Central memory CD8-positive, alpha-beta T cell (primary cell): ENCODE data around the gene PHC2.

Experiments
- ATAC-seq: fragments of 150-1000 bp; cut with Tn5 transposase; replicated peaks from 2 replicates; pipeline ENCODE4 v1.10.0; 2022; ENCODE audit warnings: mild to moderate bottlenecking, moderate FRiP score, moderate number of reproducible peaks; ENCODE audit not compliant: poor library complexity, severe bottlenecking; ENCODE audit errors: extremely low read depth
- DNase-seq, 2 donors: peaks; one replicate each; pipeline ENCODE4 v3.0.0; 2021; ENCODE audit warnings: low spot score in 2 of 2
- H3K27ac Mint-ChIP-seq: one replicate; pipeline ENCODE4 v1.8.0; 2022; ENCODE audit warnings: low read depth, mild to moderate bottlenecking, moderate library complexity, mixed read lengths
- H3K27me3 Mint-ChIP-seq: one replicate; pipeline ENCODE4 v1.8.0; 2022; ENCODE audit warnings: mixed read lengths
- H3K36me3 Mint-ChIP-seq: one replicate; pipeline ENCODE4 v1.8.0; 2022; ENCODE audit warnings: mild to moderate bottlenecking, moderate library complexity, mixed read lengths; ENCODE audit not compliant: insufficient read depth
- H3K4me1 Mint-ChIP-seq: one replicate; pipeline ENCODE4 v1.8.0; 2022; ENCODE audit warnings: mixed read lengths
- H3K4me3 Mint-ChIP-seq: one replicate; pipeline ENCODE4 v1.8.0; 2022; ENCODE audit warnings: mild to moderate bottlenecking, moderate library complexity, mixed read lengths
- H3K9me3 Mint-ChIP-seq: one replicate; pipeline ENCODE4 v1.8.0; 2022; ENCODE audit warnings: mixed read lengths

Gene PHC2

GRCh38 chr1:33306653-33307493 is 124.0 kb downstream of the PHC2 start:
- DNase-seq (no peak), ATAC-seq (no peak)
- Mint-ChIP-seq H3K9me3 (no peaks in the 10 kb centered on the region), H3K27me3 (no peaks in the 10 kb centered on the region), H3K4me3 (no peak overlapping the region), H3K36me3 (no peaks in the 10 kb centered on the region), H3K27ac (no peak overlapping the region), H3K4me1 (peaks cover 16% of the 10 kb centered on the region)

- DNase-seq (no peak), ATAC-seq (no peak)
- no peak overlapping the region for H3K4me3 Mint-ChIP-seq
- no peak overlapping the region for H3K27ac Mint-ChIP-seq
- H3K9me3 Mint-ChIP-seq = no peaks in the 10 kb centered on the region
- H3K4me1 Mint-ChIP-seq = peaks cover 21% of the 10 kb centered on the region
- no peaks in the 10 kb centered on the region for H3K36me3 Mint-ChIP-seq
- no peaks in the 10 kb centered on the region for H3K27me3 Mint-ChIP-seq
Measured at GRCh38 chr1:33305816-33306652, 124.9 kb downstream of the PHC2 start.

- Mint-ChIP-seq H3K9me3 (no peaks in the 10 kb centered on the region), H3K27ac (no peak overlapping the region), H3K4me3 (no peak overlapping the region), H3K4me1 (peaks cover 21% of the 10 kb centered on the region), H3K27me3 (no peaks in the 10 kb centered on the region), H3K36me3 (no peaks in the 10 kb centered on the region)
- no peak for ATAC-seq
- DNase-seq = no peak
Measured at GRCh38 chr1:33305016-33305415, 125.9 kb downstream of the PHC2 start.

- H3K27me3 Mint-ChIP-seq = no peaks in the 10 kb centered on the region
- H3K4me1 Mint-ChIP-seq = peaks cover 33% of the 10 kb centered on the region
- peak overlapping the region; percentile 36 for H3K27ac Mint-ChIP-seq
- ATAC-seq = peak; percentile 75
- DNase-seq = no peak
- H3K9me3 Mint-ChIP-seq = no peaks in the 10 kb centered on the region
- peaks cover 5% of the 10 kb centered on the region for H3K36me3 Mint-ChIP-seq
- no peak overlapping the region for H3K4me3 Mint-ChIP-seq
Measured at GRCh38 chr1:33302325-33302724, 128.6 kb downstream of the PHC2 start.

- no peaks in the 10 kb centered on the region for H3K27me3 Mint-ChIP-seq
- no peaks in the 10 kb centered on the region for H3K9me3 Mint-ChIP-seq
- H3K4me3 Mint-ChIP-seq = no peak overlapping the region
- H3K36me3 Mint-ChIP-seq = peaks cover 12% of the 10 kb centered on the region
- H3K4me1 Mint-ChIP-seq = peaks cover 33% of the 10 kb centered on the region
- no peak for DNase-seq
- ATAC-seq = no peak
- H3K27ac Mint-ChIP-seq = peak overlapping the region; percentile 84
Measured at GRCh38 chr1:33301273-33301984, 129.5 kb downstream of the PHC2 start.

- Mint-ChIP-seq H3K27ac (no peak overlapping the region), H3K9me3 (no peaks in the 10 kb centered on the region)
Measured at GRCh38 chr1:33300673-33301072, 130.2 kb downstream of the PHC2 start.

GRCh38 chr1:33299461-33300155 is 131.3 kb downstream of the PHC2 start:
- H3K4me1 Mint-ChIP-seq = peaks cover 39% of the 10 kb centered on the region
- no peak overlapping the region for H3K27ac Mint-ChIP-seq
- no peak overlapping the region for H3K4me3 Mint-ChIP-seq
- ATAC-seq = no peak
- H3K9me3 Mint-ChIP-seq = no peaks in the 10 kb centered on the region
- H3K36me3 Mint-ChIP-seq = peaks cover 21% of the 10 kb centered on the region
- no peaks in the 10 kb centered on the region for H3K27me3 Mint-ChIP-seq
- no peak for DNase-seq

More at GRCh38 chr1:33300673-33301072, 130.2 kb downstream of the PHC2 start:
- H3K4me3 Mint-ChIP-seq = no peak overlapping the region
- DNase-seq (no peak), ATAC-seq (no peak)
- H3K27me3 Mint-ChIP-seq = no peaks in the 10 kb centered on the region
- peaks cover 17% of the 10 kb centered on the region for H3K36me3 Mint-ChIP-seq
- H3K4me1 Mint-ChIP-seq = peaks cover 33% of the 10 kb centered on the region

GRCh38 chr1:33298623-33299277 is 132.1 kb downstream of the PHC2 start:
- peaks cover 47% of the 10 kb centered on the region for H3K4me1 Mint-ChIP-seq

GRCh38 chr1:33297911-33298622 is 132.8 kb downstream of the PHC2 start:
- Mint-ChIP-seq H3K9me3 (no peaks in the 10 kb centered on the region), H3K27ac (peak overlapping the region; percentile 60), H3K27me3 (no peaks in the 10 kb centered on the region), H3K36me3 (peaks cover 21% of the 10 kb centered on the region), H3K4me1 (peaks cover 42% of the 10 kb centered on the region), H3K4me3 (no peak overlapping the region)
- ATAC-seq (no peak), DNase-seq (no peak)

More at GRCh38 chr1:33298623-33299277, 132.1 kb downstream of the PHC2 start:
- DNase-seq (peak; percentile 24 to 44), ATAC-seq (no peak)
- Mint-ChIP-seq H3K36me3 (peaks cover 21% of the 10 kb centered on the region), H3K4me3 (no peak overlapping the region), H3K27me3 (no peaks in the 10 kb centered on the region), H3K27ac (no peak overlapping the region), H3K9me3 (no peaks in the 10 kb centered on the region)

GRCh38 chr1:33296824-33297223 is 134.1 kb downstream of the PHC2 start:
- H3K27ac Mint-ChIP-seq = no peak overlapping the region
- no peaks in the 10 kb centered on the region for H3K9me3 Mint-ChIP-seq
- peaks cover 38% of the 10 kb centered on the region for H3K4me1 Mint-ChIP-seq
- ATAC-seq = no peak
- peaks cover 21% of the 10 kb centered on the region for H3K36me3 Mint-ChIP-seq
- no peak for DNase-seq
- H3K27me3 Mint-ChIP-seq = no peaks in the 10 kb centered on the region
- no peak overlapping the region for H3K4me3 Mint-ChIP-seq

- Mint-ChIP-seq H3K4me3 (no peak overlapping the region), H3K27ac (no peak overlapping the region), H3K36me3 (peaks cover 21% of the 10 kb centered on the region), H3K27me3 (no peaks in the 10 kb centered on the region), H3K4me1 (peaks cover 34% of the 10 kb centered on the region), H3K9me3 (no peaks in the 10 kb centered on the region)
- DNase-seq (no peak), ATAC-seq (no peak)
Measured at GRCh38 chr1:33296082-33296458, 134.8 kb downstream of the PHC2 start.
